ENCODE results near the gene TPK1.

Gene TPK1

DNA sequence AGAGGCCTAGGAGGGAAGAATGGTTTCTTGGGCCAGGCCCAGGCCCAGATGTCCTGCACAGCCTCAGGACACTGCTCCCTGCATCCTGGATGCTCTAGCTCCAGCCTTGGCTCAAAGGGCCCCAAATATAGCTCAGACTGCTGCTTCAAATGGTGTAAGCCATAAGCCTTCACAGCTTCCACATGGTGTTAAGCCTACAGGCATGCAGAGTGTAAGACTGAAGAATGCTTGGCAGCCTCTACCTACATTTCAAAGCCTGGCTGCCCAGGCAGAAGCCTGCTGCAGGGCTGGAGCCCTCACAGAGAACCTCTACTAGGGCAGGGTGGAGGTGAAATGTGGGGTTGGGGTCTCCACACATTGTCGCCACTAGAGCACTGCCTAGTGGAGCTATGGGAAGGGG lies 118.1 kb downstream of the TPK1 start:
- DNase-seq: no peak

DNA sequence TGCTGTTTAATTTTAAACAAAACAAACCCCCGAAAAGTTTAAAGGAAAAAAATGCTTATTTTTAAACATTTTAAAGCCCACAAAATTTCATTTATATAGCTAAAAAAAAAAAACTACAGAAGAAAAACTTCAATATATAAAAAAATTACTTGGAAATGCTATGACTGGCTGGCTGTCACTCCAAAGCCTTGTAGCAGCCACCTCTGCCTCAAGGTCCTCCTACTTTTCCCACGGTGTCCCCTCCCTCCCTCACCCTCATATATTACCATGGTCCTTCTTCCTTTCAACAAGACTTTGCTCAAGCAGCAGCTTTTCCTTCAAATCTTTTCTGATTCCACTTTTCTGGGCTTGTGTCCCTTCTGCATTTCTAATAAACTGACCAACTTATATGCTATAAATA lies 122.0 kb downstream of the TPK1 start:
- no peak for DNase-seq

- DNase-seq: no peak
These were observed 125.1 kb downstream of the TPK1 start for GRCh38 chr7:144710791-144711190.

GRCh38 chr7:144709066-144709465 lies 126.8 kb downstream of the TPK1 start:
- DNase-seq: no peak

- no peak for DNase-seq
These were observed 144.6 kb downstream of the TPK1 start for GRCh38 chr7:144691240-144691639.

GRCh38 chr7:144682581-144683280 lies 153.1 kb downstream of the TPK1 start:
- no peak for DNase-seq

- no peak for DNase-seq
These were observed 159.4 kb downstream of the TPK1 start for GRCh38 chr7:144676492-144676891.

DNA sequence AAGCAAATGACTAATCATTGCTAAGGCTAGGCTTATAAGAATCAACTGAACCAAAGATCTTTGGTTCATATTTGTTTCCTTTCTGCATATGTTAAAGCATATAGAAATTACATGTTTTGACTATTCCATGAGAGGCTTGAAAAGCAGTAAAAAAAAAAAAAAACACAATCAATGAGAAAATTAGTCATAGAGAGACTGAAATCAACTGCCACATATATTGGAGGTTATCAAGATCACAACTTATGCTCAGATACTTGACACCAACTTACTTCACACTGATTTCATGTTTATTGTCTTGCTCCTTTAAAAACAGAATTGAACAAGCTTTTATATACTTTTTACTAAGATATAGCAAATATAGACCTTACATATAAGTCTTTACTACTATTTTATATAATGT lies 161.3 kb downstream of the TPK1 start:
- no peak for DNase-seq

DNA sequence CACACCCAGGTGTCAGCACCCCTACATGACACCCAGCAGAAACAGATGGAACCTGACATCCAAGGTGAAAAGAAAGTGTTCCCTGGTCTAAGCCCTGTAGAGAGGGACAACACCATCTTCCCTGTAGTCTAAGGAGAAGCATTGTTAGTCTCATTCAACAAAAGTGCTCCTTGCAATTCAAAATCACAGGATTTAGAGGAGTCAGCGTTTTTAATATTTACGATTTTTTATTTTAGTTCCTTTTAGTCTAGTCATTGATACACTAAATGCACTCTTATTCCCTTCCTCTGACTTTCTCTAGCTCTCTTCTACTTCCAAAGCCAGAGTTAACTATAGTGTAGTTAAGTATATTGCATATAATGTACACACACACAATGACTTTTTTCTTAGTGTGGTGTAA lies 163.0 kb downstream of the TPK1 start:
- no peak for DNase-seq

GRCh38 chr7:144671429-144671828 lies 164.4 kb downstream of the TPK1 start:
- DNase-seq: no peak

DNA sequence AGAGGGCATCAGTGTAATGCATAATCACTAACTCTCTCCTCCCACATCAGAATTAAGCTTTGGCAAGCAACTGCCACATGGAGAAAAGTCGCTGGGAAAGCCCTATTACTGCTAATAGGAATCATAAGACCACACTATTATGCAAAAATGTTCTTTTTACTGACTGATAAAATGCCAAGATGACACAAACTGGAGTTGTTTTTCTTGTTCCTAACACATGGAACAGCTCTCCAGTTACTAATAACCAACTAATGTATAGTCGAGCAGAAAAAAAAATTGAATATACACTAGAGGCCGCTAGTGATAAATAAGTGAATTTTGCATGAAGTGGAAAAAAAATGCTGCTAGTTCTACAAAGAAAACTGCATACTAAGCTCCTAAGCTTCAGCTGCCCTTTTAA lies 165.6 kb downstream of the TPK1 start:
- DNase-seq: no peak

DNA sequence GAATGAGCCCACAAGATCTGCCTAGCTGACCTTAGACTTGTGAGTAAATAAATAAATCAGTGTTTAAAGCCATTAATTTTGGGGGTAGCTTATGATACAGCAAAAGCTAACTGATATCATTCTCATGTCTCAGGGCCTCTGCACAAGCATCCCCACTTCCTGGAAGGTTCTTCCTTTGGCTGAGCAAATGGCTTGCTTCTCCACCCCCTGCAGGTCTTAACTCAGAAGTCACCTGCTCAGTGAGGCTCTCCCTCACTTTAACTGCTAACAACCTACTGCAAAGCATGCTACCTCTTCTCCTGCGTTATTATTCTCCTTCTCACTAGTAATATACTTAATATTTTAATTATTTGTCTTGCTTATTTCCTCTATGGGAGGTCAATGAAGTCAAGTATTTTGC lies 167.3 kb downstream of the TPK1 start:
- DNase-seq: no peak

- DNase-seq: no peak
These were observed 170.0 kb downstream of the TPK1 start for GRCh38 chr7:144665689-144666381.

- no peak for DNase-seq
These were observed 176.6 kb downstream of the TPK1 start for GRCh38 chr7:144659211-144659610.

DNA sequence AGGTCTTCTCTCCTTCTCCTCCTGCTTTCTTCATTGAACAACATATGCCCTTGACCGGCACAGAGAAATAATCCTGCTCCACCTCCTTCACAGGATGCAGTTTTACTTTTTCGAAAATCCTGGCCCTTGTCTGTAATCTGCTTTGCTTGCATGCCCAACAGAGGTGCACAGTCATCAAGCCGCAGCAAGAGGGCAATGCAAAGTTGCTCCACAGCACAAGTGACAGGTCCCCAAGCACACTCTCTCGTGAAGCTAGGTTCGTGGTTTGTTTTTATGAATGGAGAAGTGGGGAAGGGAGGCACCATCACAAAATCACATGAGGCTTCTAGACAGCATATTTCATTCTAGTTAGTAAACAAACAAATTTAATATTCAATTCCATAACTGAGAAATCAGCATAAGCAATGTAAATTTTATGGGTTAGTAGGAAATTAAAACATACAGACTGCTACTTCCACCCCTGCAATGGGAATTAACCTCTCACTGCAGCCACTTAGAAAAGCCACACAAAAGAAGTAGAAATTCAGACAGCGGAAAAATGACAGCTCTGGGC lies 178.8 kb downstream of the TPK1 start:
- DNase-seq: no peak

- DNase-seq: no peak
These were observed 182.4 kb downstream of the TPK1 start for GRCh38 chr7:144653449-144653848.

GRCh38 chr7:144650439-144650838 lies 185.4 kb downstream of the TPK1 start:
- no peak for DNase-seq

- DNase-seq: no peak
These were observed 186.7 kb downstream of the TPK1 start for GRCh38 chr7:144649120-144649519.

- no peak for DNase-seq
These were observed 194.3 kb downstream of the TPK1 start for GRCh38 chr7:144641389-144642044.

GRCh38 chr7:144632724-144633123 lies 203.1 kb downstream of the TPK1 start:
- DNase-seq: no peak

DNA sequence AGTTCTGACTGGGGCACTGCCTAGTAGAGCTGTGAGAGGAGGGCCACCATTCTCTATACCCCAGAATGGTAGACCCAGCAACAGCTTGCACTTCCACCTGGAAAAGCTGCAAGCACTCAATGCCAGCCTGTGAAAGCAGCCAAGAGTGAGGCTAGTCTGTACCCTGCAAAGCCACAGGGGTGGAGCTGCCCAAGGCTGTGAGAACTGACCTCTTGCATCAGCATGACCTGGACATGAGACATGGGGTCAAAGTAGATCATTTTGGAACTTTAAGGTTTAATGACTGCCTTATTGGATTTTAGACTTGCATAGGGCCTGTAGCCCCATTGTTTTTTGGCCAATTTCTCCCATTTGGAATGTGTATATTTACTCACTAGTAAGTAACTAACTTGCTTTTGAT lies 206.3 kb downstream of the TPK1 start:
- no peak for DNase-seq

DNA sequence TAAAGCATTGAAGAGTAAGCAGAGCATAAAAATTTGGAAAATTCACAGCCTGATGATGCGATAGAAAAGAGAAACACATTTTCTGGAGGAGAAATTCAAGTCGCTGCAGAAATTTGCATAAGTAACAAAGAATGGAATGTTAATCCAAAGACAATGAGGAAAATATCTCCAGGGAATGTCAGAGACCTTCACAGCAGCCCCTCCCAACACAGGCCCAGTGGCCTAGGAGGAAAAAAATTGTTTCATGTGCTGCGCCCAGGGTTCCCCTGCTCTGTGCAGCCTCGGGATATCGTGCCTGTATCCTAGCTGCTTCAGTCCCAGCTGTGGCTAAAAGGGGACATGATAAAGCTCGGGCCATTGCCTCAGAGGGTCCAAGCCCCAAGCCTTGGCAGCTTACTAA lies 206.8 kb downstream of the TPK1 start:
- no peak for DNase-seq

DNA sequence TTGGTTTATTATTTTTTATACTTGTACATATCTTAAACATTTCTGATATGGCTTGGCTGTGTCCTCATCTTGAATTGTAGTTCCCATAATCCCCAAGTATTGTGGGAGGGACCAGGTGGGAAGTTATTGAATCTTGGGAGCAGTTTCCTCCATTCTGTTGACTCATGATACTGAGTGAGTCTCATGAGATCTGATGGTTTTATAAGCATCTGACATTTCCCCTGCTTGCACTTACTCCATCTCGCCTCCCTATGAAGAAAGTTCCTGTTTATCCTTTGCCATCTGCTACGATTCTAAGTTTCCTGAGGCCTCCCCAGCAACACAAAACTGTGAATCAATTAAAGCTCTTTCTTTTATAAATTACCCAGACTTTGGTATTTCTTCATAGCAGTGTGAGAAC lies 207.7 kb downstream of the TPK1 start:
- DNase-seq: no peak

GRCh38 chr7:144622745-144623144 lies 213.1 kb downstream of the TPK1 start:
- no peak for DNase-seq

Data from GOT3 (cell line).